Neural progenitor cell (in vitro differentiated cells): ENCODE results near the gene ISM1.

Experiments used
- CTCF ChIP-seq: fragments of 200-600 bp; sonication (generic); IDR thresholded peaks from 2 replicates; pipeline ENCODE4 v1.5.1; 2017; ENCODE audit warnings: antibody characterized with exemption, mild to moderate bottlenecking
- EZH2 ChIP-seq: fragments of 200-600 bp; sonication (generic); IDR thresholded peaks from 2 replicates; pipeline ENCODE4 v1.6.1; 2017; ENCODE audit warnings: antibody characterized with exemption, mild to moderate bottlenecking, moderate library complexity

DNA sequence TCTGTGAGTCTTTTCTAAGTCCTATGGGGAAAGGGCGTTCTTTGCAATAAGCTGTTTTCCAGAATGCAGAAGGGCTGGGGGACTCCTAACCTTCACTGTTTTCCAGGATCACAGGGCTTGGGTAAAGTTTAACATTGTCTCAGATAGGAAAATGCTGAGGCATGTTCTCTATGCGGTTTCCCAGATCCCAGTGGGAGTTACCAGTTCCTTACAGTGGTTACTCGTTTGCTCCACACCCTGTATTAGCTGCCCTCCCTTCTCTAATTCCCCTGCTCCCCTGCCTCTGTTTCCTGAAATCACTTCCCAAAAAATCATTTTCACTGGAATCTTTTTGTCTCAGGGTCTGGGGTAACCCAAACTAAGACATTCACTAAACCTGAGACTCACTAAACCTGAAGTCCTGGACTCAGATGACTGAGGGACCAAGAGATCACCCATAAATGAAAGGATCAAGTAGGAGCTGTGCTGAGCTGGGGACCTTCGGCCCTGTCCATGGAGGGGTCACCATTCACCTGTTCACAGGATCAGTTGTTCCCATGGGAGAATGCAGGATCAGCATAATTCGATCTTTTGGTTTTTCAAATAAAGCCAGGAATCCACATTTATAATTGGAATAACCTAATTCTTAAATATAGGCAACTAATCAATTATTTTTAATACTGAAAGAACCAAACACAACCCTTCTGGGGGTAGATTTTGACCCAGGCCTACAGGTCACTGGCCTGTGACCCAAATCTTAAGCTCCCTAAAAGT, 76.2 kb downstream of the ISM1 start:
- TF ChIP-seq CTCF (no peak), EZH2 (no peak)
